ENCODE data around the gene LOXHD1.

Gene LOXHD1

GRCh38 chr18:46431522-46432171, 225.4 kb downstream of the LOXHD1 start:
- intact Hi-C loops (cut with micrococcal nuclease) = no loop called here
- H3K4me3 Mint-ChIP-seq = no peak overlapping the region
- H3K4me1 Mint-ChIP-seq (ENCODE audit: low read depth) = no peaks in the 10 kb centered on the region
- no peaks in the 10 kb centered on the region for H3K36me3 Mint-ChIP-seq (ENCODE audit: low read depth)
- no peaks in the 10 kb centered on the region for H3K9me3 Mint-ChIP-seq
- no peak overlapping the region for H3K27ac Mint-ChIP-seq
- peaks cover 10% of the 10 kb centered on the region for H3K27me3 Mint-ChIP-seq

- Mint-ChIP-seq H3K27ac (no peak overlapping the region), H3K4me1 (ENCODE audit: low read depth) (no peaks in the 10 kb centered on the region), H3K27me3 (peaks cover 10% of the 10 kb centered on the region), H3K4me3 (no peak overlapping the region), H3K9me3 (no peaks in the 10 kb centered on the region), H3K36me3 (ENCODE audit: low read depth) (no peaks in the 10 kb centered on the region)
- intact Hi-C loops (cut with micrococcal nuclease) = no loop called here
Measured at GRCh38 chr18:46429649-46430224, 227.3 kb downstream of the LOXHD1 start.

DNA sequence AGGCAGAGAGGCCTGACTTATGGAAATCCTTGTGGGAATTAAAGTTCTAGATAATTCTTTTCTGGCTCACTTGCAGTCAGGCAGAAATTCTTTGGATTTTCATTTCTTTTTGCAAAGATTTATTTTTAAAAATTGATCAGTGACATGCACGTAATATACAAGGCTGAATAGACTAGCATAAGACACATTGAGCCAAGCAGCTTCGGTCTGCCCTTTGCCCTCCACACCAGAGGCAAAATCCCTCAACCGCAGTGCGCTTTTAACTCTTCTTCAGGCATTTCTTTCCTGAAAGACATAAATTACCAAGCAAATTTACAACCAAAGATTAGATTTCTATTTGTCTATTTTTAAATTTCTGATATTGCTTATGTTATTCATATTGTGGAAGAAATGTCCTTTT, 227.9 kb downstream of the LOXHD1 start:
- Mint-ChIP-seq H3K27ac (no peak overlapping the region), H3K9me3 (no peaks in the 10 kb centered on the region), H3K4me3 (no peak overlapping the region), H3K36me3 (ENCODE audit: low read depth) (no peaks in the 10 kb centered on the region), H3K27me3 (peaks cover 10% of the 10 kb centered on the region), H3K4me1 (ENCODE audit: low read depth) (no peaks in the 10 kb centered on the region)
- intact Hi-C loops (cut with micrococcal nuclease) = no loop called here

GRCh38 chr18:46428368-46428767, 228.7 kb downstream of the LOXHD1 start:
- Mint-ChIP-seq H3K4me1 (ENCODE audit: low read depth) (no peaks in the 10 kb centered on the region), H3K9me3 (no peaks in the 10 kb centered on the region), H3K27ac (no peak overlapping the region), H3K36me3 (ENCODE audit: low read depth) (no peaks in the 10 kb centered on the region), H3K27me3 (peaks cover 10% of the 10 kb centered on the region), H3K4me3 (no peak overlapping the region)
- intact Hi-C loops (cut with micrococcal nuclease) = no loop called here

GRCh38 chr18:46427216-46427995, 229.6 kb downstream of the LOXHD1 start:
- Mint-ChIP-seq H3K4me3 (no peak overlapping the region), H3K4me1 (ENCODE audit: low read depth) (no peaks in the 10 kb centered on the region), H3K36me3 (ENCODE audit: low read depth) (no peaks in the 10 kb centered on the region), H3K27ac (no peak overlapping the region), H3K27me3 (peaks cover 5% of the 10 kb centered on the region), H3K9me3 (no peaks in the 10 kb centered on the region)
- intact Hi-C loops (cut with micrococcal nuclease) = no loop called here

All from dendritic cell treated with granulocyte-macrophage colony-stimulating factor and Interleukin-4, amounts not matched to agents 40 ng/mL and 50 ng/mL, for 4 days (primary cell).